HG02588 (cell line): ENCODE data around the gene LYPD6B.
A peak's percentile ranks its signal among the peaks of the same experiment; 100 is the strongest.

ENCODE experiments used
- ATAC-seq: cut with Tn5 transposase; IDR thresholded peaks from one replicate; pipeline ENCODE4 v1.9.1; 2021; ENCODE audit warnings: mild to moderate bottlenecking, moderate library complexity; ENCODE audit not compliant: unreplicated experiment

The LYPD6B gene

GRCh38 chr2:149038442-149039212 lies at the start of gene LYPD6B:
LYPD6B (plus strand) TSS chr2:149038699; CDS start chr2:149130949, 92,250 bp downstream.
- ATAC-seq = peak; percentile 66

- ATAC-seq = peak; percentile 90
Measured at GRCh38 chr2:148989882-148990493, 48.5 kb upstream of the LYPD6B start.

GRCh38 chr2:148990968-148991367 lies 47.5 kb upstream of the LYPD6B start:
- no peak for ATAC-seq

GRCh38 chr2:148992448-148992847 lies 46.1 kb upstream of the LYPD6B start:
- ATAC-seq = no peak

- ATAC-seq = no peak
Measured at GRCh38 chr2:148993351-148993750, 45.1 kb upstream of the LYPD6B start.

GRCh38 chr2:148994341-148994740 lies 44.2 kb upstream of the LYPD6B start:
- ATAC-seq = no peak

- no peak for ATAC-seq
Measured at GRCh38 chr2:148996805-148997204, 41.7 kb upstream of the LYPD6B start.

- ATAC-seq = no peak
Measured at GRCh38 chr2:148998165-148998830, 40.2 kb upstream of the LYPD6B start.

- no peak for ATAC-seq
Measured at GRCh38 chr2:148998831-148999200, 39.7 kb upstream of the LYPD6B start.

GRCh38 chr2:148999451-148999921 lies 39.0 kb upstream of the LYPD6B start:
- ATAC-seq = no peak

GRCh38 chr2:149000158-149000938 lies 38.2 kb upstream of the LYPD6B start:
- ATAC-seq = no peak

- ATAC-seq = no peak
Measured at GRCh38 chr2:149001496-149001895, 37.0 kb upstream of the LYPD6B start.

- no peak for ATAC-seq
Measured at GRCh38 chr2:149002378-149002890, 36.1 kb upstream of the LYPD6B start.

GRCh38 chr2:149002891-149003740 lies 35.4 kb upstream of the LYPD6B start:
- no peak for ATAC-seq

- no peak for ATAC-seq
Measured at GRCh38 chr2:149004836-149005235, 33.7 kb upstream of the LYPD6B start.

- no peak for ATAC-seq
Measured at GRCh38 chr2:149005471-149006077, 32.9 kb upstream of the LYPD6B start.

GRCh38 chr2:149006883-149007543 lies 31.5 kb upstream of the LYPD6B start:
- no peak for ATAC-seq

- ATAC-seq = no peak
Measured at GRCh38 chr2:149008381-149008780, 30.1 kb upstream of the LYPD6B start.
